ENCODE data around the gene CNTN3.

Gene CNTN3

GRCh38 chr3:74606996-74607395, 7.5 kb downstream of the CNTN3 start:
- no peak for DNase-seq

GRCh38 chr3:74605437-74605836, 9.0 kb downstream of the CNTN3 start:
- no peak for DNase-seq

DNA sequence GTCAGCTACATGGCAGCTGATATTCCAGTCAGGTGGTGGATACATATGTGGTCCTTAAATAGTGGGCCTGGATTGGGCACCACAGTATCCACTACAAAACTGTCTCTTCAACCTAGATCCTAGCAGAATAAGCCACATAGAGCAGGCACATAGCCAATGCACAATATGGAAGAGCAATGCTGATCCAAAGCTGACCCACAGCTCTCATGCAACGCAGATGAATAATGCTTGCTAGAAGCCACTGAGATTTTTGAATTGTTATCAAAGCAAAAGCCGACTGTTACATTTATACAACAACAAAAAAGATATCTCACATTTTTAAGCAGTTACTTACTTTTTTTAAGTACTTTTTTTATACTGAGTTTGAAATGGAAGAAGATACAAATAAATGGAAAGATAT, 11.2 kb downstream of the CNTN3 start:
- DNase-seq = no peak

DNA sequence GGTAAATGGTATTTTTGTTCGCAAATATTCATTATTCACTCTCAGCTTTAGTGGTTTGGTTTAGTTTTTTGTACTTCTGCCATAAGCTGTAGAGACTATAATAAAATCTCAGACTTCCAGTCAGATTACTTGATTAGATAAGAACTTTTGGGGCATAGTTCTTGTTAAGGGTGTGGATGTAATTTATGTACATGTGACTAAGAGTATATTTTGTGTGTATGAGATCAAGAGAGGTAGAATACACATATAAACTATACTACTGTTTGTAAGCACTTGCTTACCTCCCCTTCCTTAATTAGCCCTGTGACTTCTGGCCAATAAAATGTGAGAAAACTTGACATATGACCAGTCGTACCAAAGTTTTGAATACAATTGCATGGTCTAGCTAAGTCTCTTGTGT, 12.0 kb downstream of the CNTN3 start:
- no peak for DNase-seq

- no peak for DNase-seq
Measured at GRCh38 chr3:74601793-74602192, 12.7 kb downstream of the CNTN3 start.

- DNase-seq = no peak
Measured at GRCh38 chr3:74599564-74599963, 14.9 kb downstream of the CNTN3 start.

DNA sequence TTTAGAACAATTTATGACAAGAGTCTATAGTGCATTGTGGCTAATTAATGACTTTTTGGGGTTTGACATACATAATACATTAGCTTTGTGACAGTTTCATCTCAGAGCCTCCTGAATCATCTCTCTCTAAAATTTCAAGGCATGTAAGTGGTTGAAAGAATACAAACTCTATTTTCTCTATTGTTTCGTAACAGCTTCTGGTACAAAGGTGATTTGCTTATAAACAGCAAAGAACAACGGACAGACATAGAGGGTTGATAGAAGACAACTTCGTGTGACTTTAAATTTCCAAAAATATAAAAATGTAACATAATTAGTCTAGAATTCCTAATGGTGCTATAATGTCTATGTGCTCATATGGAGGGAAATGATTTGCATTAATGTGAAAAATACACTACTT, 21.3 kb downstream of the CNTN3 start:
- no peak for DNase-seq

GRCh38 chr3:74592359-74592758, 22.1 kb downstream of the CNTN3 start:
- DNase-seq = no peak

- DNase-seq = no peak
Measured at GRCh38 chr3:74591946-74592345, 22.5 kb downstream of the CNTN3 start.

GRCh38 chr3:74591342-74591741, 23.1 kb downstream of the CNTN3 start:
- DNase-seq = no peak

DNA sequence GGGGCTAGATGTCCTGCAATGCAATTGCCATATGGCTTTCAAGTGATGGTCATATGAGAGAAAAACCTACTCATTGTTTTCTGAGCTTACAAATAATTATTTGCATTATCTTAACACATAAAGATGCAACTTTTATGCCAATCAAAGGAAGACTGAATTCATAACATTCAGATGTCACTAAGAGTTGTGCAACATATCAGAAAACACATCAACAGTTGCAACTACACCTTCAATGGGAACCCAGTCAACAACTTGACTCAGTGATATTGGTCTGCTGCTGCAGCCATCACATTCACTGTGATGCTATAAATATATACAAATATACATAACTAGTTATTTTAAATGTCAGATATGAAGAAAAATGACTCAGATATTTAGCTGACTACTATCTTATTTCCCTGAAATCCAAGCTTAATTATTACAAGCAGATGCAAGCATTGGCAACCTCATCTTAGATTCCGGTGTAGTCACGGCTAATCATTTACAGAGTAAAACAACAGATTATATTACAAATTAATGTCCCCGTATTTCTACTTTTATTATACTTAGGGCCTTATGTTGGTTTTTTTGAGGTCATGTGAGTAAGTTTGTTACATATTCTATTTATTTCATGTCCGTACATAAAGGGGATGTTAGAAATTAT, 23.7 kb downstream of the CNTN3 start:
- DNase-seq = no peak

DNA sequence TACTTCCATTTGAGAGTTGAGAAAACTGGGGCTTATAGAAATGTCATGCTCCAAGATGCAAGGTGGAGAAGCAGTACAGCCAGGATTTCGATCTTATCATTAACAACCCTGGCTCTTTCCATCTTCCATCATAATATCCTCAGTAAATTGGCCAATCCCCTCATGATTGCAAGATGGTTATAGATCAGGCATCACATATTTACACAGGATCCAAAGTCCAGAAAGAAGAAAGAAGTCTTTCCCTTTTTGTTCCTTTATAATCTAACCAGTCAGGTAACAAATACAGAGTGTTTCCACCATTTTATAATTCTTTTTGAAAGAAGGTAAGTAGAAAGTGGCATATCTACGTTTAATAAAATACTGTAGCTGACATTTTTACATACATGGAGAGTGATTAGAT, 29.7 kb downstream of the CNTN3 start:
- no peak for DNase-seq

DNA sequence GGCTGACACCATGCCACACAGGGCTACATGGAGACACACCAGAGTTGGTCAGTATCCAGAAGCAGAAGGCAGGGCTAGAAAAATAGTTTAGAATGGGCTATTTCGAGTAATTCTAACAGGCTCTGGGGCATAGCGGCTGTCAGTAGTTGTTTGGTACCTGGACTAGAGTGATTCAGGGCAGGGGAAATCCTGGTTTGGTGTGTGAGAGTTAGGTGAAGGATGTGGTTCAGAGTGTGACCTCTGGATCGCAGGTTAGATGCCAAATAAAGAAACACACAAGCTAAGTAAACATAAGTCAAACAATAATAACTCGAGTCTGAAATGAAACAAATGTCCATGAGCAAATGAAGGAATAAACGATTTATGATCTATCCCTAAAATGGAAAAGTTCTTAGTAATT, 31.5 kb downstream of the CNTN3 start:
- no peak for DNase-seq

GRCh38 chr3:74575857-74576256, 38.6 kb downstream of the CNTN3 start:
- DNase-seq = no peak

GRCh38 chr3:74571118-74571517, 43.3 kb downstream of the CNTN3 start:
- DNase-seq = no peak
